Natural killer cell (primary cell): ENCODE data around the gene PROCA1. TPM values are rescaled to one million over a fixed set of nuclear protein-coding genes. Genes with fewer than 3 reads are reported as not detected.

Source experiments
- ATAC-seq, 3 donors: fragments of 150-1000 bp in 2 of 3; fragments of 200-7000 bp in 1 of 3; cut with Tn5 transposase; 1 replicate in 1 of 3; 2 replicates in 2 of 3; pipeline ENCODE4 v1.10.0; 2021; ENCODE audit warnings: mild to moderate bottlenecking in 2 of 3, moderate library complexity in 2 of 3
- DNase-seq, 2 donors: peaks; one replicate each; pipeline versions ENCODE4 v3.0.0 to v3.0.0-alpha.2; 2013 to 2021; ENCODE audit warnings: mixed read lengths in 1 of 2
- H3K27ac ChIP-seq: one replicate; pipeline ENCODE4 v1.5.1; 2013; ENCODE audit warnings: mild to moderate bottlenecking, low read length
- H3K27me3 ChIP-seq: one replicate; pipeline ENCODE4 v1.6.1; 2013; ENCODE audit warnings: low read length; ENCODE audit not compliant: control insufficient read depth, insufficient read depth
- H3K36me3 ChIP-seq: one replicate; pipeline ENCODE4 v1.6.1; 2013; ENCODE audit warnings: low read length; ENCODE audit not compliant: control insufficient read depth, insufficient read depth
- H3K4me1 ChIP-seq: one replicate; pipeline ENCODE4 v1.6.1; 2013; ENCODE audit warnings: low read length; ENCODE audit not compliant: control insufficient read depth, insufficient read depth
- H3K4me3 ChIP-seq: one replicate; pipeline ENCODE4 v1.5.1; 2013; ENCODE audit warnings: low read length
- H3K9me3 ChIP-seq: one replicate; pipeline ENCODE4 v1.6.1; 2013; ENCODE audit warnings: low read length; ENCODE audit not compliant: control insufficient read depth, insufficient read depth
- H3K27ac Mint-ChIP-seq, 2 donors: one replicate each; pipeline ENCODE4 v1.8.0; 2022; ENCODE audit warnings: mild to moderate bottlenecking in 2 of 2, mixed read lengths in 2 of 2, moderate library complexity in 1 of 2
- H3K27me3 Mint-ChIP-seq, 2 donors: one replicate each; pipeline ENCODE4 v1.8.0; 2022; ENCODE audit warnings: low read depth in 2 of 2, mixed read lengths in 2 of 2
- H3K36me3 Mint-ChIP-seq: one replicate; pipeline ENCODE4 v1.8.0; 2022; ENCODE audit warnings: mixed read lengths
- H3K4me1 Mint-ChIP-seq, 2 donors: one replicate each; pipeline ENCODE4 v1.8.0; 2022; ENCODE audit warnings: mixed read lengths in 2 of 2
- H3K4me3 Mint-ChIP-seq: one replicate; pipeline ENCODE4 v1.8.0; 2022; ENCODE audit warnings: mild to moderate bottlenecking, moderate library complexity, mixed read lengths
- H3K9me3 Mint-ChIP-seq, 2 donors: one replicate each; pipeline ENCODE4 v1.8.0; 2022; ENCODE audit warnings: mixed read lengths in 2 of 2
- CTCF ChIP-seq: fragments of 200-600 bp; IDR thresholded peaks from one replicate; pipeline ENCODE4 v1.8.0; 2022; ENCODE audit warnings: antibody characterized with exemption
- WGBS: methylation state at CpG from one replicate; pipeline ENCODE4 v1.1.7; 2013; ENCODE audit warnings: missing lambda C conversion rate; ENCODE audit not compliant: insufficient coverage; 5-methylcytosine and 5-hydroxymethylcytosine counted together
- intact Hi-C: fragments of 100-400 bp; cut with micrococcal nuclease; formaldehyde crosslinking; loops from one replicate; pipeline ENCODE4 v1.14.2; 2022
- total RNA-seq, 4 donors: library from RNA; stranded (reverse); fragments of 120-200 nt in 1 of 4; gene quantifications; one replicate each; pipeline versions ENCODE4 v1.2.3 to v1.2.4, GENCODE V29; 2013 to 2022

The PROCA1 gene
- total RNA-seq, 3 donors from 2014 or later (not counting 1 experiment from before 2014, with no cell fraction given): 2.3 to 5.8 (median 3.6) TPM

- DNase-seq (no peak), ATAC-seq (no peak)
- no peaks in the 10 kb centered on the region for H3K27me3 Mint-ChIP-seq
- no peaks in the 10 kb centered on the region for H3K9me3 Mint-ChIP-seq
- H3K36me3 Mint-ChIP-seq: peaks cover under 1% of the 10 kb centered on the region
- Histone ChIP-seq H3K4me3 (no peak overlapping the region), H3K27ac (no peak overlapping the region), H3K27me3 (no peaks in the 10 kb centered on the region), H3K4me1 (no peaks in the 10 kb centered on the region), H3K36me3 (peaks cover 17% of the 10 kb centered on the region), H3K9me3 (no peaks in the 10 kb centered on the region)
- H3K27ac Mint-ChIP-seq: no peak overlapping the region
- H3K4me1 Mint-ChIP-seq: peaks cover 0 to under 1% of the 10 kb centered on the region in 2 donors
- 97% methylated on average over 32 of the region's 32 CpGs for WGBS
- no peak overlapping the region for H3K4me3 Mint-ChIP-seq
- intact Hi-C loops: no loop called here
- no peak for TF ChIP-seq CTCF
Observed at GRCh38 chr17:28758411-28759121, 46.9 kb upstream of the PROCA1 start.

- no peak overlapping the region for H3K4me3 Mint-ChIP-seq
- intact Hi-C loops: no loop called here
- no peaks in the 10 kb centered on the region for H3K9me3 Mint-ChIP-seq
- WGBS: 91% methylated on average over 5 of the region's 5 CpGs
- ATAC-seq (no peak), DNase-seq (no peak)
- no peaks in the 10 kb centered on the region for H3K4me1 Mint-ChIP-seq
- no peak overlapping the region for H3K4me3 ChIP-seq
- no peak overlapping the region for H3K27ac Mint-ChIP-seq
- no peaks in the 10 kb centered on the region for H3K9me3 ChIP-seq
- H3K36me3 ChIP-seq: peaks cover 17% of the 10 kb centered on the region
- no peaks in the 10 kb centered on the region for H3K27me3 ChIP-seq
- H3K27me3 Mint-ChIP-seq: no peaks in the 10 kb centered on the region
- TF ChIP-seq CTCF: no peak
- no peaks in the 10 kb centered on the region for H3K36me3 Mint-ChIP-seq
- H3K4me1 ChIP-seq: no peaks in the 10 kb centered on the region
- no peak overlapping the region for H3K27ac ChIP-seq
Observed at GRCh38 chr17:28756049-28756804, 44.5 kb upstream of the PROCA1 start.

GRCh38 chr17:28755486-28755885 lies 43.8 kb upstream of the PROCA1 start:
- 94% methylated on average over 6 of the region's 7 CpGs for WGBS
- H3K36me3 Mint-ChIP-seq: no peaks in the 10 kb centered on the region
- H3K36me3 ChIP-seq: peaks cover 15% of the 10 kb centered on the region
- H3K27ac Mint-ChIP-seq: no peak overlapping the region
- no peaks in the 10 kb centered on the region for H3K9me3 ChIP-seq
- no peaks in the 10 kb centered on the region for H3K4me1 ChIP-seq
- DNase-seq (no peak), ATAC-seq (no peak)
- H3K4me3 Mint-ChIP-seq: no peak overlapping the region
- no peak overlapping the region for H3K27ac ChIP-seq
- H3K4me1 Mint-ChIP-seq: no peaks in the 10 kb centered on the region
- H3K4me3 ChIP-seq: no peak overlapping the region
- no peaks in the 10 kb centered on the region for H3K27me3 Mint-ChIP-seq
- no peak for TF ChIP-seq CTCF
- no peaks in the 10 kb centered on the region for H3K27me3 ChIP-seq
- no peaks in the 10 kb centered on the region for H3K9me3 Mint-ChIP-seq
- intact Hi-C loops: no loop called here
